Keratinocyte (primary cell): Measurements from ENCODE around the gene MAD1L1.

Experiments
- CTCF ChIP-seq, 3 experiments: IDR thresholded peaks in 1 of 3; conservative IDR thresholded peaks in 1 of 3; optimal IDR thresholded peaks in 1 of 3; 2 replicates in 2 of 3; 3 replicates in 1 of 3; pipeline versions ENCODE3 to v1.5.1; 2011; ENCODE audit warnings: low read length in 3 of 3, mild to moderate bottlenecking in 3 of 3, moderate library complexity in 2 of 3, control low read depth in 1 of 3, inconsistent platforms in 1 of 3; ENCODE audit not compliant: insufficient read depth in 2 of 3; ENCODE audit errors: extremely low read depth in 1 of 3
- EZH2 ChIP-seq: IDR thresholded peaks from one replicate; pipeline ENCODE4 v1.6.1; 2012; ENCODE audit warnings: inconsistent platforms, mild to moderate bottlenecking, low read length, moderate library complexity

DNA sequence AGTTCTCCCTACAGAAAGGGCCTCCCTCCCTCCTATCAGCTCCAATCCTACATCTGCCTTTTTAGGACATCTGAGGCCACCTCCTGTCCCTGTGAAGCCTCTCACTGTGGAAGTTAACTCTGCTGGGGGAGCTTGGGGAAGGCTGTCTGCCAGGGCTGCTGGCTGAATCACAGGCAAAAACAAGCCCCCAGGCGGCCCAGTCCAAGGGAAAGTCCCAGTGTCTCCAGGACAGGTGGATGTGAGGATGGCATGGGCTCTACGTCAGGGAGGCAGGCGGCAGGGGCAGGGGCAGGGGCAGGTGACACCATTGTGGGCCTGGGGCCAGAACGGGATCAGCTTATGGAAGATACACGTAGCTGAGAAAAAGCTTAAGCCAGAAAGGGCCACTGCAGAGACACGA lies 240.2 kb downstream of the MAD1L1 start:
- no peak for TF ChIP-seq CTCF (optimal IDR thresholded peaks at IDR 0.05 in 1 of 3, IDR thresholded peaks at IDR 0.05 in 1 of 3, conservative IDR thresholded peaks at IDR 0.05 in 1 of 3; ENCODE audit: extremely low read depth in 1 of 3, insufficient read depth in 2 of 3, low read length in 3 of 3)
- TF ChIP-seq EZH2 = no peak
